HepG2 (cell line): ENCODE measurements around the gene STAC. TPM values are rescaled to one million over a fixed set of nuclear protein-coding genes. Genes with fewer than 3 reads are reported as not detected.

Experiments
- ATAC-seq: fragments of 200-7000 bp; cut with Tn5 transposase; 3 replicates; pipeline ENCODE4 v1.9.1; 2020; ENCODE audit warnings: mild to moderate bottlenecking, moderate library complexity
- BruUV-seq: library from RNA; stranded (reverse); fragments of 400-500 nt; replicated peaks from 2 replicates; lab custom pipeline; 2021; lab: Mats Ljungman, UMichigan
- CTCF ChIA-PET: fragments of 300-600 bp; formaldehyde crosslinking; extraction: SDS; loops from one replicate; lab custom pipeline; 2021; ENCODE audit warnings: low total read pairs, inconsistent platforms, low intra/inter-chr PET ratio; lab: Yijun Ruan, JAX
- POLR2A ChIA-PET: fragments of 350-600 bp; sonication (Branson Sonifier 250); formaldehyde crosslinking; loops from one replicate; lab custom pipeline; 2020; ENCODE audit warnings: antibody characterized with exemption, inconsistent platforms; lab: Yijun Ruan, JAX
- DNase-seq: peaks from one replicate; pipeline ENCODE4 v3.0.0-alpha.2; 2015; ENCODE audit warnings: low spot score
- FAIRE-seq: peaks from 3 replicates; lab custom pipeline; 2011; peaks lifted over from hg19 to GRCh38; lab: Jason Lieb, UNC
- H2AFZ ChIP-seq: one replicate; pipeline ENCODE4 v1.6.1; 2011; ENCODE audit warnings: low read length, inconsistent platforms
- H3K27ac ChIP-seq: fragments of 300-600 bp; 3 replicates; pipeline ENCODE4 v1.8.0; 2011; ENCODE audit warnings: mixed run types, mild to moderate bottlenecking, mixed read lengths, low read length, inconsistent platforms; ENCODE audit not compliant: insufficient read depth; ENCODE audit errors: extremely low read length
- H3K27me3 ChIP-seq, 2 experiments: fragments of 200-600 bp in 1 of 2; 2 replicates in 1 of 2; 3 replicates in 1 of 2; pipeline versions ENCODE4 v1.6.0 to v1.8.0; 2011; ENCODE audit warnings: low read length in 2 of 2, mild to moderate bottlenecking in 2 of 2, moderate library complexity in 2 of 2, inconsistent platforms in 1 of 2; ENCODE audit not compliant: insufficient read depth in 2 of 2, control insufficient read depth in 1 of 2
- H3K36me3 ChIP-seq, 2 experiments: fragments of 200-600 bp in 1 of 2; replicated peaks in 1 of 2; 2 replicates in 1 of 2; 3 replicates in 1 of 2; pipeline versions ENCODE4 v1.5.1 to v1.8.0; 2011; ENCODE audit warnings: low read length in 2 of 2, inconsistent platforms in 1 of 2; ENCODE audit not compliant: insufficient read depth in 2 of 2, control insufficient read depth in 1 of 2
- H3K4me1 ChIP-seq: 2 replicates; pipeline ENCODE4 v1.5.1; 2012; ENCODE audit warnings: low read length, inconsistent platforms; ENCODE audit not compliant: insufficient read depth
- H3K4me2 ChIP-seq: 2 replicates; pipeline ENCODE4 v1.6.0; 2011; ENCODE audit warnings: low read depth, low read length, inconsistent platforms
- H3K4me3 ChIP-seq, 3 experiments: fragments of 200-600 bp in 1 of 3; sonication (generic), shearing (Covaris generic) in 1 of 3; replicated peaks in 1 of 3; 2 replicates each; pipeline ENCODE4 v1.5.1; 2011 to 2016; ENCODE audit warnings: low read length in 3 of 3, inconsistent platforms in 2 of 3, low read depth in 2 of 3, mild to moderate bottlenecking in 2 of 3, control low read depth in 1 of 3, mixed read lengths in 1 of 3; ENCODE audit not compliant: insufficient read depth in 1 of 3
- H3K79me2 ChIP-seq: one replicate; pipeline ENCODE4 v1.6.1; 2011; ENCODE audit warnings: low read length, inconsistent platforms; ENCODE audit not compliant: insufficient read depth
- H3K9ac ChIP-seq: 2 replicates; pipeline ENCODE4 v1.6.0; 2011; ENCODE audit warnings: mild to moderate bottlenecking, low read depth, low read length, inconsistent platforms; ENCODE audit not compliant: insufficient read depth
- H3K9me3 ChIP-seq: 2 replicates; pipeline ENCODE4 v1.5.1; 2012; ENCODE audit warnings: mild to moderate bottlenecking, low read length
- H4K20me1 ChIP-seq: 2 replicates; pipeline ENCODE4 v1.6.0; 2011; ENCODE audit warnings: inconsistent platforms, mild to moderate bottlenecking, low read length, moderate library complexity; ENCODE audit not compliant: insufficient read depth
- ARNTL ChIP-seq: sonication (generic); formaldehyde crosslinking; IDR thresholded peaks from 2 replicates; pipeline ENCODE4 v1.4.0; 2020; ENCODE audit warnings: mild to moderate bottlenecking, missing genetic modification reagents
- ELF1 ChIP-seq: sonication (generic); formaldehyde crosslinking; IDR thresholded peaks from 2 replicates; pipeline ENCODE4 v1.4.0; 2020; ENCODE audit warnings: missing genetic modification reagents
- FIP1L1 ChIP-seq: fragments of 200-400 bp; formaldehyde crosslinking; IDR thresholded peaks from 2 replicates; pipeline ENCODE4 v1.6.1; 2018; ENCODE audit warnings: low read depth, mild to moderate bottlenecking, low read length, moderate library complexity, borderline replicate concordance; ENCODE audit not compliant: insufficient read depth
- FLYWCH1 ChIP-seq: sonication (generic); formaldehyde crosslinking; IDR thresholded peaks from 2 replicates; pipeline ENCODE4 v1.8.1; 2023; ENCODE audit warnings: mild to moderate bottlenecking, missing genetic modification reagents
- FOXO1 ChIP-seq: sonication (generic); formaldehyde crosslinking; IDR thresholded peaks from 2 replicates; pipeline ENCODE4 v1.4.0; 2020; ENCODE audit warnings: missing genetic modification reagents
- HOXA3 ChIP-seq: sonication (generic); formaldehyde crosslinking; IDR thresholded peaks from 2 replicates; pipeline ENCODE4 v1.5.0; 2020; ENCODE audit warnings: missing genetic modification reagents
- MXD4 ChIP-seq: IDR thresholded peaks from 2 replicates; pipeline ENCODE4 v1.6.1; 2016; ENCODE audit warnings: mild to moderate bottlenecking, missing biosample characterization, missing genetic modification reagents
- RAD21 ChIP-seq: fragments of 450-650 bp; formaldehyde crosslinking; IDR thresholded peaks from 2 replicates; pipeline ENCODE4 v1.5.0; 2020; ENCODE audit warnings: mild to moderate bottlenecking
- SUZ12 ChIP-seq: fragments of 150-350 bp; IDR thresholded peaks from 2 replicates; pipeline ENCODE4 v1.6.1; 2014; ENCODE audit warnings: low read depth, low read length
- ZBTB42 ChIP-seq: sonication (generic); formaldehyde crosslinking; IDR thresholded peaks from 2 replicates; pipeline ENCODE4 v1.5.0; 2020; ENCODE audit warnings: mild to moderate bottlenecking, missing genetic modification reagents
- ZNF335 ChIP-seq: sonication (generic); formaldehyde crosslinking; IDR thresholded peaks from 2 replicates; pipeline ENCODE4 v1.4.0; 2020; ENCODE audit warnings: missing genetic modification reagents
- ZNF543 ChIP-seq: sonication (generic); formaldehyde crosslinking; IDR thresholded peaks from 2 replicates; pipeline ENCODE4 v1.4.0; 2020; ENCODE audit warnings: mild to moderate bottlenecking, missing genetic modification reagents
- ZNF570 ChIP-seq: sonication (generic); formaldehyde crosslinking; IDR thresholded peaks from 2 replicates; pipeline ENCODE4 v1.4.0; 2020; ENCODE audit warnings: mild to moderate bottlenecking, missing genetic modification reagents, borderline replicate concordance
- ZNF670 ChIP-seq: sonication (generic); formaldehyde crosslinking; IDR thresholded peaks from 2 replicates; pipeline ENCODE4 v1.8.0; 2022; ENCODE audit warnings: mild to moderate bottlenecking, missing genetic modification reagents, borderline replicate concordance
- ZNF672 ChIP-seq: sonication (generic); formaldehyde crosslinking; IDR thresholded peaks from 2 replicates; pipeline ENCODE4 v1.8.1; 2022; ENCODE audit warnings: missing genetic modification reagents
- ZNF678 ChIP-seq: sonication (generic); formaldehyde crosslinking; IDR thresholded peaks from 2 replicates; pipeline ENCODE4 v1.4.0; 2020; ENCODE audit warnings: mild to moderate bottlenecking, missing genetic modification reagents
- ZNF737 ChIP-seq: sonication (generic); formaldehyde crosslinking; IDR thresholded peaks from 2 replicates; pipeline ENCODE4 v1.5.0; 2020; ENCODE audit warnings: missing genetic modification reagents, mild to moderate bottlenecking, borderline replicate concordance
- ZNF782 ChIP-seq: sonication (generic); formaldehyde crosslinking; IDR thresholded peaks from 2 replicates; pipeline ENCODE4 v1.4.0; 2020; ENCODE audit warnings: missing genetic modification reagents, mild to moderate bottlenecking, borderline replicate concordance
- ZNF83 ChIP-seq: sonication (generic); formaldehyde crosslinking; IDR thresholded peaks from 2 replicates; pipeline ENCODE4 v1.4.0; 2020; ENCODE audit warnings: missing genetic modification reagents, mild to moderate bottlenecking, borderline replicate concordance
- ZNF883 ChIP-seq: sonication (generic); formaldehyde crosslinking; IDR thresholded peaks from 2 replicates; pipeline ENCODE4 v1.5.1; 2020; ENCODE audit warnings: mild to moderate bottlenecking, missing genetic modification reagents; ENCODE audit errors: not compliant biosample characterization
- ZNF891 ChIP-seq: sonication (generic); formaldehyde crosslinking; IDR thresholded peaks from 2 replicates; pipeline ENCODE4 v1.5.0; 2020; ENCODE audit warnings: mild to moderate bottlenecking, missing genetic modification reagents
- ZSCAN21 ChIP-seq: sonication (generic); formaldehyde crosslinking; IDR thresholded peaks from 2 replicates; pipeline ENCODE4 v1.8.0; 2022; ENCODE audit warnings: mild to moderate bottlenecking, missing genetic modification reagents, moderate library complexity, borderline replicate concordance
- WGBS: methylation state at CpG from one replicate; pipeline ENCODE4 v1.1.6; 2017; ENCODE audit warnings: low lambda C conversion rate; 5-methylcytosine and 5-hydroxymethylcytosine counted together
- in situ Hi-C: cut with HindIII; loops from 2 replicates; pipeline ENCODE4 v1.10.0; 2017; ENCODE audit warnings: low pct_unique_long_range_greater_than_20kb; ENCODE audit not compliant: extremely low pct_ligation_motif_present
- intact Hi-C: fragments of 100-400 bp; cut with micrococcal nuclease; formaldehyde crosslinking; loops from one replicate; pipeline ENCODE4 v1.10.0; 2022; ENCODE audit not compliant: unreplicated experiment
- polyA plus RNA-seq, 8 experiments: library from polyadenylated mRNA; depleted of rRNA in 3 of 8; stranded (reverse) in 7 of 8; unstranded in 1 of 8; fragments of >200 nt; fragmentation: Illumina TruSeq in 4 of 8; extraction: Trizol in 4 of 8; gene quantifications; 2 replicates each; pipeline versions ENCODE4 v1.2.1 to v1.2.3, GENCODE V29; 2011 to 2016; ENCODE audit warnings: low read depth in 4 of 8, missing spikeins in 1 of 8, mixed read lengths in 1 of 8; ENCODE audit not compliant: insufficient read depth in 1 of 8
- total RNA-seq, 5 experiments: library from RNA; depleted of rRNA; stranded (reverse); fragments of >200 nt; fragmentation: Illumina TruSeq; extraction: Trizol; gene quantifications; 2 replicates each; pipeline ENCODE4 v1.2.3, GENCODE V29; 2016; ENCODE audit warnings: low read depth in 1 of 5
- TF ChIP-seq, protein P1 (sequence below): IDR thresholded peaks from 2 replicates; pipeline ENCODE4 v1.6.1; 2016; ENCODE audit warnings: low read depth, control low read depth

The STAC gene
- total and polyA plus RNA-seq, 2 of the 13 experiments (the other 11 are each of a cell fraction or from before 2014, with no cell fraction given), result not detected

GRCh38 chr3:36418296-36418695, 38.0 kb downstream of the STAC start:
- DNase-seq (no peak), FAIRE-seq (no peak), ATAC-seq (no peak)
- Histone ChIP-seq H3K79me2 (no peaks in the 10 kb centered on the region), H3K36me3 (no peaks in the 10 kb centered on the region), H2AFZ (no peak overlapping the region), H3K9me3 (no peaks in the 10 kb centered on the region), H3K9ac (no peak overlapping the region), H3K4me1 (no peaks in the 10 kb centered on the region), H3K27me3 (no peaks in the 10 kb centered on the region), H3K27ac (no peak overlapping the region), H3K4me3 (no peak overlapping the region), H3K4me2 (no peak overlapping the region), H4K20me1 (no peaks in the 10 kb centered on the region)
- POLR2A ChIA-PET, result no interaction called here
- CTCF ChIA-PET, result no interaction called here
- in situ Hi-C loops (no loop called here), intact Hi-C loops (no loop called here)
- no TSS peak for BruUV-seq
- 18% methylated on average over 1 of the region's 1 CpG for WGBS
- TF ChIP-seq ZNF83 (CRISPR knock-in tag), result no peak
- no peak for TF ChIP-seq MXD4
- no peak for TF ChIP-seq ZNF782
- TF ChIP-seq HOXA3 (CRISPR knock-in tag), result no peak
- TF ChIP-seq ZBTB42 (CRISPR knock-in tag), result no peak
- no peak for TF ChIP-seq RAD21
- no peak for TF ChIP-seq FLYWCH1
- TF ChIP-seq FOXO1 (CRISPR knock-in tag), result no peak
- no peak for TF ChIP-seq ZNF678
- TF ChIP-seq ZNF891, result no peak
- TF ChIP-seq ARNTL, result no peak
- TF ChIP-seq ZNF543 (CRISPR knock-in tag), result no peak

DNA sequence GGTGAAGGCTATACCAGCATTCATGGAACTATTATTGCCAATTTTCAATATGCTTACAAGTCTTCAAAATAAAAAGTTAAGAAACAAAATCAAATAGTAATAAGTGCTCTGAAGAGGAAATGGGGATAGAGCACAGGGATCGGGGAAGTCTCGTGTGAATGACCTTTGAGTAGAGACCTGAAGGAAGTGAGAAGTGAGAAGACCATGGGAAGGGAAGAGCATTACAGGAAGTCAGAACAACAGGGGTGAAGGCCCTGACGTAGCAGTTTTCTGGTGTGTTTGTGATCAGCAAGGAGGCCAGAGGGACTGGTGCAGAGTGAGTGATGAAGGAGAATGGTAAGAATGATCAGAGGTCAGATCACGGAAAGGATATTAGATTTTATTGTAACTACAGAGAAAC, 48.1 kb downstream of the STAC start:
- POLR2A ChIA-PET, result no interaction called here
- CTCF ChIA-PET, result no interaction called here
- no peak overlapping the region for H3K27ac ChIP-seq
- no peak for FAIRE-seq
- in situ Hi-C loops, result no loop called here
- no peak overlapping the region for H2AFZ ChIP-seq
- H3K79me2 ChIP-seq, result no peaks in the 10 kb centered on the region
- H3K9me3 ChIP-seq, result no peaks in the 10 kb centered on the region
- H3K4me3 ChIP-seq, result no peak overlapping the region
- 27% methylated on average over 4 of the region's 4 CpGs for WGBS
- H3K27me3 ChIP-seq, result no peaks in the 10 kb centered on the region
- no peaks in the 10 kb centered on the region for H3K4me1 ChIP-seq
- TF ChIP-seq ZNF570 (CRISPR knock-in tag) (no peak), ZNF670 (no peak), ZNF335 (CRISPR knock-in tag) (no peak), ZNF891 (no peak), ARNTL (no peak), ZNF672 (CRISPR knock-in tag) (no peak), ELF1 (no peak), FIP1L1 (no peak), SUZ12 (no peak), ZNF883 (CRISPR knock-in tag) (no peak), ZNF737 (CRISPR knock-in tag) (no peak), ZSCAN21 (CRISPR knock-in tag) (no peak)
- TF ChIP-seq, protein P1, sequence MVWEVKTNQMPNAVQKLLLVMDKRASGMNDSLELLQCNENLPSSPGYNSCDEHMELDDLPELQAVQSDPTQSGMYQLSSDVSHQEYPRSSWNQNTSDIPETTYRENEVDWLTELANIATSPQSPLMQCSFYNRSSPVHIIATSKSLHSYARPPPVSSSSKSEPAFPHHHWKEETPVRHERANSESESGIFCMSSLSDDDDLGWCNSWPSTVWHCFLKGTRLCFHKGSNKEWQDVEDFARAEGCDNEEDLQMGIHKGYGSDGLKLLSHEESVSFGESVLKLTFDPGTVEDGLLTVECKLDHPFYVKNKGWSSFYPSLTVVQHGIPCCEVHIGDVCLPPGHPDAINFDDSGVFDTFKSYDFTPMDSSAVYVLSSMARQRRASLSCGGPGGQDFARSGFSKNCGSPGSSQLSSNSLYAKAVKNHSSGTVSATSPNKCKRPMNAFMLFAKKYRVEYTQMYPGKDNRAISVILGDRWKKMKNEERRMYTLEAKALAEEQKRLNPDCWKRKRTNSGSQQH (CRISPR knock-in tag), result no peak
- TF ChIP-seq, all 625 proteins: peak for 0
- intact Hi-C loops, result no loop called here
- ATAC-seq (no peak), DNase-seq (no peak)
- H3K36me3 ChIP-seq, result no peaks in the 10 kb centered on the region
- H3K4me2 ChIP-seq, result no peak overlapping the region
- H3K9ac ChIP-seq, result no peak overlapping the region
- no peaks in the 10 kb centered on the region for H4K20me1 ChIP-seq
- no TSS peak for BruUV-seq
